SH-SY5Y (cell line): ENCODE measurements around the gene SYN1.

Source experiments
- GATA2 ChIP-seq: IDR thresholded peaks from 2 replicates; pipeline ENCODE4 v1.6.1; 2011; ENCODE audit warnings: mild to moderate bottlenecking, low read depth, low read length
- GATA3 ChIP-seq: IDR thresholded peaks from 2 replicates; pipeline ENCODE4 v1.6.1; 2011; ENCODE audit warnings: low read depth, mild to moderate bottlenecking, low read length, moderate library complexity

The SYN1 gene

DNA sequence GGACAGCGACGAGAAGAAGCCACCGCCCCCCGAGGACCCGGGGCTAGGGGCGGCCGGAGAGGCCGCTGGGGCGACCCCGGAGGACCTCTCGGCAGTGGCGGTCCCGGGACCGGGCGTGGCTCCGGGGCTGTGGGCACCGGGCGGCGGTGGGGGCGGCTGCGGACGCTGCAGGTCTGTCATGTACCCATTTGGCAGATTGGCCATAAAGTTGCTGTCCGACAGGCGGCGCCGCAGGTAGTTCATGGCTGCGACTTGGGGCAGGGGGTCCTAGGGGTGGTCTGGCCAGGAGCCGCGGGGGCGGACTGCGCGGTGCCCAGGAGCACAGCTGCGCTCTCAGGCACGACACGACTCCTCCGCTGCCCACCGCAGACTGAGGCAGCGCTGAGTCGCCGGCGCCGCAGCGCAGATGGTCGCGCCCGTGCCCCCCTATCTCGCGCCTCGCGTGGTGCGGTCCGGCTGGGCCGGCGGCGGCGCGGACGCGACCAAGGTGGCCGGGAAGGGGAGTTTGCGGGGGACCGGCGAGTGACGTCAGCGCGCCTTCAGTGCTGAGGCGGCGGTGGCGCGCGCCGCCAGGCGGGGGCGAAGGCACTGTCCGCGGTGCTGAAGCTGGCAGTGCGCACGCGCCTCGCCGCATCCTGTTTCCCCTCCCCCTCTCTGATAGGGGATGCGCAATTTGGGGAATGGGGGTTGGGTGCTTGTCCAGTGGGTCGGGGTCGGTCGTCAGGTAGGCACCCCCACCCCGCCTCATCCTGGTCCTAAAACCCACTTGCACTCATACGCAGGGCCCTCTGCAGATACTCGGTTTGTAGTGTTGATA lies at the start of gene SYN1:
TSS of gene SYN1 (minus strand) at position 372 of the 817 bp plus-strand sequence. CDS start at position 243, 129 bp downstream.
- TF ChIP-seq GATA2 (no peak), GATA3 (no peak)

GRCh38 chrX:47664737-47665136 lies 45.1 kb upstream of the SYN1 start:
- no peak for TF ChIP-seq GATA3
- TF ChIP-seq GATA2, result no peak

DNA sequence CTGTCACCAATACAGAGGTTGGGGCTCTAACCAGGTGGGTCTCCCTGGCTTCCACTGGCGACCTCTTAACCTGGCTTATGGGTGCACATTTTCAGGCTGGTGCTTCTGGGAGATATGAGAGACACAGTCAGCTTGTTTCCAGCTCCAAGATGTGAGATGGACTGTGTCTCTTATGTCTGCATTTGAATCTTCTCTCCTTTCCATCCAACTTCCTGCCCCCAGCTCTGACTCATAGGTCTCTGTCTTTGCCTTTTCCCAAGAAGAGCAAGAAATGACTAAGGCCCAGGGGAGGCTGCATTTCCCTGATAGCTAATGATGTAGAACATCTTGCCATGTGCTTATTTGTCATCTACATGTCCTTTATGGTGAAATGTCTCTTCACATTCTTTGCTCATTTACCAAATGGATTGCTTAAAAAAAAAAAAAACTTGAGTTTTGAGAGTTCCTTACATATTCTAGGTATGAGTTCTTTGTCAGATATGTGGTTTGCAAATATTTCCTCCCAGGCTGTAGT lies 42.5 kb upstream of the SYN1 start:
- TF ChIP-seq GATA3, result no peak
- no peak for TF ChIP-seq GATA2

- TF ChIP-seq GATA2 (no peak), GATA3 (no peak)
These were observed 41.9 kb upstream of the SYN1 start for GRCh38 chrX:47661539-47661938.

- TF ChIP-seq GATA3 (no peak), GATA2 (no peak)
These were observed 39.7 kb upstream of the SYN1 start for GRCh38 chrX:47659421-47659726.

DNA sequence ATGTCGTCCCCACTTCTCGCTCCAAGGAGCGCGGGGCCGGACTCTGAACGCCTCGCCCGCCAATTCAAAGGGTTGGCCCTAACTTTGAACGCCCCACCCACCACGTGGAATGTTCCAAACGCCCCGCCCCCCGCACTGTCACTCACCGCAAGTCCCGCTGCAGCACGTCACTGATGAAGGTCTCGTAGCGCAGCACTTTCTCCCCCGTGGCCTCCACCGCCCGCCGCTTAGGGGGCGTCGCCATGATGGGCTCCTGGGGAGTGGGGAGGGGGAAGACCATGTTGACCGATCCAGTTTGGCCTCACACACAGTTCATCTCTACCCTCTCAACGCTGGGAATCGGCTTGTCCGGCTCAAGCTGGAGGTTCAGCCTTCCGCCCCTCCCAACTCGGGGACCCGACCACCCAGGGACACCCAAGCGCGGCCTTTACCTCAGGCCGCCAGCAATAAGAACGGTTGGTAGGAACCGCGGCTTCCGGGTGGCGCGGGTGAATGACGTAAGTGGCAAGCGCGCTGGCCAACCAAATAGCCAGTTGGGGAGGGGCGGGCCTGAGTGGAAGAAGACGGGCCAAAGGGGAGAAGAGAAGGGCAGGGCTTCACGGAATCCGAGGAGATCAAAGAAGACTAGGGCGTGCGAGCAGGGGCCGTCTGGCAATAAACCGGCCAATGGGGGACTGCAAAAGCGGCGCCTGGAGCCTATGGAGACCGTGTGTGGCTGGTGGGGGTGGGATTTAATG lies 39.2 kb upstream of the SYN1 start, which contains the start of gene UXT:
TSS of gene UXT (minus strand) at position 497 of the 737 bp plus-strand sequence. CDS start at position 244, 253 bp downstream.
- TF ChIP-seq GATA3 (no peak), GATA2 (no peak)

DNA sequence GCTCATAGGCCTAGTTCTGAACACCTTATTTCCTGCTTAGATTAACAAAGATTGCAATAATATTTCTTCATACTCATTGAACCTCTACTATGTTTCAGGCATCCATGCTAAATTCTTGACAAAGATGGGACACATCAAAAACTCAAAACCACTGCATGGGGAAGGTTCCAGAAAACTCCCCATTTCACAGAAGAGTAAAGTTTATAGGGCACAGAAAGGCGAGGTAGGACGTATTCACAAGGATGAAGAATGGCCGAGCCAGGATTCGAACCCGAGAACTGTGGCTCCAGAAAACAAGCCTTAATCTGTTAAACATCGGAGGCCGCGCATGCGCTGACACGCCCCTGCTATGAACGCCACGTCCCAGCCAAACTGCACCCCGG lies 38.6 kb upstream of the SYN1 start:
- no peak for TF ChIP-seq GATA3
- TF ChIP-seq GATA2, result no peak

DNA sequence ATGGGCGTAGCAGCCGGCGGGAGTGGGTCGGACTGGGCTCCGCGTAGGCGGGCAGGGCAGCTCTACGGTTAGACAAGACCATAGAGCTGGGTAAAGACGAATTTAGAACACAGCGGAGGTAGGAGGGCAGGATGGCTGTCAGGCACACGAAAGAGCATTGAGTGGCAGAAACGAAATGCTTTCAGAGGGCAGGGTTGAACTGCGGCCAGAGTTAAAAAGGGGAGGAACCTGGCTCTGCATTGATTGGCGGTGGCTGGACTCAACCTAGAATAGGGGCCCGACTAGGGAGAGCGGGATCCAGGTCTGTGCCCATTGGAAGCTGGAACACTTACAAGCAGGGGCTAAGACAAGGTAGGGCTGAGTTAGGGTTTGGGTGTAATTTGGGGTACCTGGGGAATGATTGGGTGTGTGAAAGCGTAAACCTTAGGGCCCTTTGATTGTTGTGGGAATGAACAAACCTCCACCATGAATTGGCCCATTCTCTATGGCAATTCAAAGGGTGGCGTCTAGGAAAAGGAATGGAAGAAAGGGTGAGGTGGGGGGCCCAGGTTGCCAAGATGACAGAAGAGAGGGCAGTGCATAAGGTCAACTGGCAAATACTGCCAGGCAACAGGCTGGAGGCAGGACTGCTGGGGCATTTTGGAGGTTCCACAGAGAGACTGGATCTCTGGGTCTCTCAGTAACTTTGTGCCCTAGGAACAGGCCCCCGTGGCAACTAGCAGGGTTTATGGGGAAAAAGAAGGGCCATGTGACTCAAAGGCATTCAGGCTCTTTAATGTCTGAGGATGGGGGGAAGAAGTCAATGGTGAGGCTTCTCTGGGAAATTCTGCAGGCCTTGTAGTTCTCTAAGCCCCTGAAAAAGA lies 31.6 kb upstream of the SYN1 start:
- TF ChIP-seq GATA2 (no peak), GATA3 (no peak)

- TF ChIP-seq GATA3 (no peak), GATA2 (no peak)
These were observed 30.7 kb upstream of the SYN1 start, which contains the start of gene ELK1 for GRCh38 chrX:47650164-47651042. Gene ELK1, minus strand, starts transcription at chrX:47650563. Its CDS starts 9,122 bp downstream, at chrX:47641441.

DNA sequence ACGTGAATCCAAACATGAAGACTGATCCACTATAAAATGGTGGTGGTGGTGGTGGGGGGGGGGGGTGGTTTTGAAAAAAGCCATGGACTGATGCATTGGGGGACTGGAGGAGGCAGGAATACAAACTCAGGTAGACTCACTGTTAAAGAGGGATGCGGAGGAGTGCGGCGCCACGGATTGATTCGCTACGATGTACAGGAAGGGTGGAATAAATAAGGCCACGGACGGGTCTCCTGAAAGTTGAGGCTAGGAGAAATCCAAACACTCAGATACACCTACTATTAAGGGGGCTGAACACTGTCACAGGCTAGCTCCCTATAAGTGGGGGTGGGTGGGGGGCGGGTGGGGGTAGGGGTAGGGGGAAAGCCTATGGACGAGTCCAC lies 30.1 kb upstream of the SYN1 start:
- TF ChIP-seq GATA2 (no peak), GATA3 (no peak)

GRCh38 chrX:47649271-47649670 lies 29.6 kb upstream of the SYN1 start:
- no peak for TF ChIP-seq GATA2
- TF ChIP-seq GATA3, result no peak

GRCh38 chrX:47648376-47648775 lies 28.7 kb upstream of the SYN1 start:
- TF ChIP-seq GATA3 (no peak), GATA2 (no peak)

- no peak for TF ChIP-seq GATA3
- TF ChIP-seq GATA2, result no peak
These were observed 27.0 kb upstream of the SYN1 start for GRCh38 chrX:47646636-47647035.
